ENCODE measurements around the gene SPINK2. TPM values are rescaled to one million over a fixed set of nuclear protein-coding genes. Genes with fewer than 3 reads are reported as not detected.

SPINK2 gene
- polyA plus RNA-seq, 3 donors: not detected

DNA sequence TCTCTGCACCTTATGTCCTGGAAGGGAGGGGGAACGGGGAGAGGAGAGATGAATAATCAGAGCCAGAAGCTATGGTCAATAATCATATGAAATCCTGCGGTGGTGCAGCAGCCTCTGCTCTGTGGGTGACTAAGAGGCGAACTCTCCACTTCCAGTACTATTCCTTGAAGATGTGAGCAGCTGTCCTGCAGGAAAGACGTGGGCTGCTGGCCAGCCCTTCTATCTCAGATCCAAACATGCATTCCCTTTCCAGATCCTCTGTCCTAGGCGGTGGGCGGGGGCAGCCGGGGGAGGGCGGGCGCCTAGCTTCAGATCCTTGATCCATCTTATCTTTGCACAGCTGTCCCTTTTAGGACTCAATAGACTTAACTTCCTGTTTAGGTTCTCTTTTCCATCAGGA, 34.5 kb downstream of the SPINK2 start:
- Mint-ChIP-seq H3K4me1 (peaks cover 7% of the 10 kb centered on the region), H3K27ac (no peak overlapping the region), H3K36me3 (no peaks in the 10 kb centered on the region), H3K4me3 (no peak overlapping the region), H3K9me3 (peaks cover 0 to 2% (median 0%) of the 10 kb centered on the region in 7 donors), H3K27me3 (ENCODE audit: low read depth in 3 of 3) (peaks cover 2 to 4% (median 3%) of the 10 kb centered on the region in 3 donors)
- no peaks in the 10 kb centered on the region for H3K36me3 ChIP-seq (replicated peaks in 1 of 2; ENCODE audit: control insufficient read depth in 1 of 2, insufficient read depth in 2 of 2, low read length in 2 of 2)
- no peak overlapping the region for H3K4me3 ChIP-seq (replicated peaks in 1 of 3; ENCODE audit: low read depth in 2 of 3, low read length in 3 of 3)
- H4K20me1 ChIP-seq (ENCODE audit: insufficient read depth, low read length): no peaks in the 10 kb centered on the region
- no peaks in the 10 kb centered on the region for H3K79me2 ChIP-seq (ENCODE audit: insufficient read depth, low read length)
- TF ChIP-seq, protein P1, sequence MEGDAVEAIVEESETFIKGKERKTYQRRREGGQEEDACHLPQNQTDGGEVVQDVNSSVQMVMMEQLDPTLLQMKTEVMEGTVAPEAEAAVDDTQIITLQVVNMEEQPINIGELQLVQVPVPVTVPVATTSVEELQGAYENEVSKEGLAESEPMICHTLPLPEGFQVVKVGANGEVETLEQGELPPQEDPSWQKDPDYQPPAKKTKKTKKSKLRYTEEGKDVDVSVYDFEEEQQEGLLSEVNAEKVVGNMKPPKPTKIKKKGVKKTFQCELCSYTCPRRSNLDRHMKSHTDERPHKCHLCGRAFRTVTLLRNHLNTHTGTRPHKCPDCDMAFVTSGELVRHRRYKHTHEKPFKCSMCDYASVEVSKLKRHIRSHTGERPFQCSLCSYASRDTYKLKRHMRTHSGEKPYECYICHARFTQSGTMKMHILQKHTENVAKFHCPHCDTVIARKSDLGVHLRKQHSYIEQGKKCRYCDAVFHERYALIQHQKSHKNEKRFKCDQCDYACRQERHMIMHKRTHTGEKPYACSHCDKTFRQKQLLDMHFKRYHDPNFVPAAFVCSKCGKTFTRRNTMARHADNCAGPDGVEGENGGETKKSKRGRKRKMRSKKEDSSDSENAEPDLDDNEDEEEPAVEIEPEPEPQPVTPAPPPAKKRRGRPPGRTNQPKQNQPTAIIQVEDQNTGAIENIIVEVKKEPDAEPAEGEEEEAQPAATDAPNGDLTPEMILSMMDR (IDR thresholded peaks at IDR 0.05): no peak
- intact Hi-C loops (cut with micrococcal nuclease): no loop called here
- no peak overlapping the region for H3K4me2 ChIP-seq (replicated peaks; ENCODE audit: extremely low read depth, low read length, poor library complexity, severe bottlenecking)
- no peak for DNase-seq
- 62% methylated on average over 3 of the region's 9 CpGs for WGBS (ENCODE audit: insufficient coverage)
- no peak overlapping the region for H3K9ac ChIP-seq (ENCODE audit: insufficient read depth, low read length, poor library complexity, severe bottlenecking)
- H2AFZ ChIP-seq (ENCODE audit: insufficient read depth, low read depth, low read length, poor library complexity, severe bottlenecking): no peak overlapping the region
- no peaks in the 10 kb centered on the region for H3K9me3 ChIP-seq (replicated peaks in 1 of 2; ENCODE audit: control insufficient read depth in 1 of 2, insufficient read depth in 1 of 2, low read length in 2 of 2)
- H3K4me1 ChIP-seq (ENCODE audit: control insufficient read depth in 1 of 2, insufficient read depth in 2 of 2, low read length in 2 of 2): peaks cover 0 to 3% of the 10 kb centered on the region in 2 donors
- no peaks in the 10 kb centered on the region for H3K27me3 ChIP-seq (ENCODE audit: control insufficient read depth in 2 of 2, insufficient read depth in 2 of 2, low read length in 2 of 2)
- no peak overlapping the region for H3K27ac ChIP-seq (ENCODE audit: low read depth in 1 of 2, low read length in 2 of 2)

DNA sequence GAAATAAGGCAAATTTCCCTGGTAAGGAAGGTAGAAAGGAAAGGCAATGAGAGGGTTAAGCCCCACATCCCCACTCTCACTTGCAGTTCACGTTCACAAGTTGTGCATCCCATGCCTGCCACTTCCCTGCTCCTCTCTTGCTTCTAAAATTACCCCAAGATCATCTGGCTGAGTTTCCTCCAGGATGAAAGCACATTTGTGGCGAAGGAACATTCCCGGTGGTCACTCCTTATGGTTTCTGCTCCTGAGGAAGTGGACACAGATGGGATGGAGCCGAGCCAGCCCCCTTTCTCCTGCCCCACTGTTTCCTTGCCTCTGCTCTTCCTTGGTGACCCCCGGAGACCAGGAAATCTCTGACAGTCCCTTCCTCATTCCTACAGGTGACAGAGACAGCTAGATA, 37.5 kb downstream of the SPINK2 start:
- Histone ChIP-seq H3K27ac (ENCODE audit: low read depth in 1 of 2, low read length in 2 of 2) (no peak overlapping the region), H3K9ac (ENCODE audit: insufficient read depth, low read length, poor library complexity, severe bottlenecking) (no peak overlapping the region), H3K4me2 (replicated peaks; ENCODE audit: extremely low read depth, low read length, poor library complexity, severe bottlenecking) (no peak overlapping the region), H4K20me1 (ENCODE audit: insufficient read depth, low read length) (no peaks in the 10 kb centered on the region), H3K27me3 (ENCODE audit: control insufficient read depth in 2 of 2, insufficient read depth in 2 of 2, low read length in 2 of 2) (no peaks in the 10 kb centered on the region), H3K4me3 (replicated peaks in 1 of 3; ENCODE audit: low read depth in 2 of 3, low read length in 3 of 3) (no peak overlapping the region), H3K9me3 (replicated peaks in 1 of 2; ENCODE audit: control insufficient read depth in 1 of 2, insufficient read depth in 1 of 2, low read length in 2 of 2) (no peaks in the 10 kb centered on the region), H2AFZ (ENCODE audit: insufficient read depth, low read depth, low read length, poor library complexity, severe bottlenecking) (peak overlapping the region; percentile 50), H3K4me1 (ENCODE audit: control insufficient read depth in 1 of 2, insufficient read depth in 2 of 2, low read length in 2 of 2) (peaks cover 0 to 3% of the 10 kb centered on the region in 2 donors), H3K36me3 (replicated peaks in 1 of 2; ENCODE audit: control insufficient read depth in 1 of 2, insufficient read depth in 2 of 2, low read length in 2 of 2) (no peaks in the 10 kb centered on the region), H3K79me2 (ENCODE audit: insufficient read depth, low read length) (no peaks in the 10 kb centered on the region)
- intact Hi-C loops (cut with micrococcal nuclease): no loop called here
- Mint-ChIP-seq H3K27ac (no peak overlapping the region), H3K9me3 (peaks cover 0 to 2% (median 0%) of the 10 kb centered on the region in 7 donors), H3K27me3 (ENCODE audit: low read depth in 3 of 3) (peaks cover 0 to 4% (median 3%) of the 10 kb centered on the region in 3 donors), H3K4me1 (peaks cover 7% of the 10 kb centered on the region), H3K36me3 (no peaks in the 10 kb centered on the region), H3K4me3 (no peak overlapping the region)
- TF ChIP-seq, protein P1 (IDR thresholded peaks at IDR 0.05): no peak
- 64% methylated on average over 4 of the region's 5 CpGs for WGBS (ENCODE audit: insufficient coverage)
- DNase-seq: no peak
